CD14-positive monocyte (primary cell): ENCODE measurements around the gene CDV3. TPM values are rescaled to one million over a fixed set of nuclear protein-coding genes. Genes with fewer than 3 reads are reported as not detected.
A peak's percentile ranks its signal among the peaks of the same experiment; 100 is the strongest.
"Not testable (repeated sequence)": the region's sequence is repeated elsewhere in the genome, so short reads cannot be mapped to it uniquely, and the experiment has no call there.

Source experiments
- DNase-seq, 3 donors: peaks; one replicate each; pipeline ENCODE4 v3.0.0-alpha.2; 2011 to 2022
- H2AFZ ChIP-seq: 2 replicates; pipeline ENCODE4 v1.6.0; 2012; ENCODE audit warnings: mild to moderate bottlenecking, low read depth, low read length, inconsistent platforms; ENCODE audit not compliant: insufficient read depth, poor library complexity, severe bottlenecking
- H3K27ac ChIP-seq, 2 donors: 1 replicate in 1 of 2; 2 replicates in 1 of 2; pipeline ENCODE4 v1.5.1; 2012 to 2013; ENCODE audit warnings: low read length in 2 of 2, control low read depth in 1 of 2, inconsistent platforms in 1 of 2, low read depth in 1 of 2, mild to moderate bottlenecking in 1 of 2
- H3K27me3 ChIP-seq, 2 donors: one replicate each; pipeline versions ENCODE4 v1.6.0 to v1.6.1; 2011 to 2013; ENCODE audit warnings: low read length in 2 of 2; ENCODE audit not compliant: control insufficient read depth in 2 of 2, insufficient read depth in 2 of 2
- H3K36me3 ChIP-seq, 2 donors: replicated peaks in 1 of 2; 1 replicate in 1 of 2; 2 replicates in 1 of 2; pipeline versions ENCODE4 v1.5.1 to v1.6.1; 2012 to 2013; ENCODE audit warnings: low read length in 2 of 2, control low read depth in 1 of 2, inconsistent platforms in 1 of 2, mild to moderate bottlenecking in 1 of 2; ENCODE audit not compliant: insufficient read depth in 2 of 2, control insufficient read depth in 1 of 2
- H3K4me1 ChIP-seq, 2 donors: 1 replicate in 1 of 2; 2 replicates in 1 of 2; pipeline versions ENCODE4 v1.5.1 to v1.6.1; 2012 to 2013; ENCODE audit warnings: low read length in 2 of 2, control low read depth in 1 of 2, inconsistent platforms in 1 of 2, mild to moderate bottlenecking in 1 of 2, moderate library complexity in 1 of 2; ENCODE audit not compliant: insufficient read depth in 2 of 2, control insufficient read depth in 1 of 2
- H3K4me2 ChIP-seq: replicated peaks from 2 replicates; pipeline ENCODE3; 2012; ENCODE audit warnings: low read length, moderate library complexity, mild to moderate bottlenecking; ENCODE audit not compliant: poor library complexity, severe bottlenecking; ENCODE audit errors: extremely low read depth
- H3K4me3 ChIP-seq, 3 experiments: fragments of 200-600 bp in 1 of 3; sonication (generic) in 1 of 3; replicated peaks in 1 of 3; 1 replicate in 2 of 3; 2 replicates in 1 of 3; pipeline ENCODE4 v1.5.1; 2011 to 2013; ENCODE audit warnings: low read length in 3 of 3, mild to moderate bottlenecking in 3 of 3, control low read depth in 2 of 3, low read depth in 2 of 3, inconsistent platforms in 1 of 3, moderate library complexity in 1 of 3
- H3K79me2 ChIP-seq: 2 replicates; pipeline ENCODE4 v1.6.0; 2012; ENCODE audit warnings: mild to moderate bottlenecking, control low read depth, inconsistent platforms, low read length, moderate library complexity; ENCODE audit not compliant: insufficient read depth
- H3K9ac ChIP-seq: 2 replicates; pipeline ENCODE4 v1.6.0; 2017; ENCODE audit warnings: low read length, mild to moderate bottlenecking; ENCODE audit not compliant: insufficient read depth, poor library complexity, severe bottlenecking
- H3K9me3 ChIP-seq, 2 donors: replicated peaks in 1 of 2; 1 replicate in 1 of 2; 2 replicates in 1 of 2; pipeline versions ENCODE4 v1.5.1 to v1.6.1; 2012 to 2013; ENCODE audit warnings: low read length in 2 of 2, control low read depth in 1 of 2; ENCODE audit not compliant: control insufficient read depth in 1 of 2, insufficient read depth in 1 of 2
- H4K20me1 ChIP-seq: 2 replicates; pipeline ENCODE4 v1.6.0; 2012; ENCODE audit warnings: mild to moderate bottlenecking, low read length, control low read depth, moderate library complexity; ENCODE audit not compliant: insufficient read depth
- H3K27ac Mint-ChIP-seq, 7 donors: one replicate each; pipeline ENCODE4 v1.8.0; 2020; ENCODE audit warnings: mild to moderate bottlenecking in 7 of 7, mixed read lengths in 7 of 7, moderate library complexity in 6 of 7, inconsistent platforms in 2 of 7
- H3K27me3 Mint-ChIP-seq, 3 donors: one replicate each; pipeline ENCODE4 v1.8.0; 2021 to 2022; ENCODE audit warnings: low read depth in 3 of 3, mild to moderate bottlenecking in 3 of 3, mixed read lengths in 3 of 3, moderate library complexity in 3 of 3, inconsistent platforms in 1 of 3
- H3K36me3 Mint-ChIP-seq, 2 donors: one replicate each; pipeline ENCODE4 v1.8.0; 2020; ENCODE audit warnings: mixed read lengths in 2 of 2, inconsistent platforms in 1 of 2, mild to moderate bottlenecking in 1 of 2
- H3K4me1 Mint-ChIP-seq: one replicate; pipeline ENCODE4 v1.8.0; 2020; ENCODE audit warnings: mild to moderate bottlenecking, mixed read lengths
- H3K4me3 Mint-ChIP-seq, 2 donors: one replicate each; pipeline ENCODE4 v1.8.0; 2020; ENCODE audit warnings: mild to moderate bottlenecking in 2 of 2, mixed read lengths in 2 of 2, moderate library complexity in 1 of 2
- H3K9me3 Mint-ChIP-seq, 7 donors: one replicate each; pipeline ENCODE4 v1.8.0; 2020 to 2022; ENCODE audit warnings: mixed read lengths in 7 of 7, mild to moderate bottlenecking in 6 of 7, moderate library complexity in 6 of 7, inconsistent platforms in 2 of 7
- CTCF ChIP-seq: fragments of 200-600 bp; IDR thresholded peaks from one replicate; pipeline ENCODE4 v1.8.0; 2022; ENCODE audit warnings: antibody characterized with exemption, mild to moderate bottlenecking
- WGBS: methylation state at CpG from one replicate; pipeline ENCODE4 v1.1.5; 2013; ENCODE audit warnings: missing lambda C conversion rate; ENCODE audit not compliant: insufficient coverage; 5-methylcytosine and 5-hydroxymethylcytosine counted together
- intact Hi-C, 2 donors: fragments of 100-400 bp; cut with micrococcal nuclease; formaldehyde crosslinking; loops; one replicate each; pipeline versions ENCODE4 v1.15.0 to v1.15.1; 2023
- polyA minus RNA-seq: library from RNA; depleted of rRNA, polyadenylated mRNA; stranded (reverse); fragments of >200 nt; gene quantifications from 2 replicates; pipeline ENCODE4 v1.2.3, GENCODE V29; 2012
- polyA plus RNA-seq, 3 donors: library from polyadenylated mRNA; depleted of rRNA in 1 of 3; unstranded in 2 of 3; stranded (reverse) in 1 of 3; fragments of 300-500 nt in 2 of 3; fragments of >200 nt in 1 of 3; fragmentation: Illumina TruSeq in 2 of 3; gene quantifications; 1 replicate in 2 of 3; 2 replicates in 1 of 3; pipeline ENCODE4 v1.2.3, GENCODE V29; 2012 to 2021
- total RNA-seq, 12 experiments: library from RNA in 1 of 12; stranded (reverse) in 1 of 12; fragments of 120-200 nt in 1 of 12; gene quantifications; one replicate each; pipeline ENCODE4 v1.2.4 and lab custom pipeline; 2013 to 2026; ENCODE audit warnings: mixed read lengths in 6 of 12, inconsistent platforms in 1 of 12

The CDV3 gene
- total RNA-seq (2013): 237 TPM
- polyA plus RNA-seq (10 to 100 TPM; 30.0 to 80.1 (median 30.3) TPM), polyA minus RNA-seq (55.0 and 95.6 TPM in 2 replicates), total RNA-seq (lab: John Stamatoyannopoulos, UW) (162 to 490 (median 394) reads per million in 11 experiments)

GRCh38 chr3:133573629-133574194 is at the start of gene CDV3:
Gene CDV3, plus strand, starts transcription at chr3:133573686. Its CDS starts 359 bp downstream, at chr3:133574045.
- Histone ChIP-seq H3K27me3 (no peaks in the 10 kb centered on the region), H3K9ac (peak within 1 kb of the TSS; percentile 81), H3K27ac (peak within 1 kb of the TSS; percentile 97 to 99), H2AFZ (peak within 1 kb of the TSS; percentile 2), H3K9me3 (no peaks in the 10 kb centered on the region), H3K4me1 (peaks cover 63 to 80% of the 10 kb centered on the region in 2 donors), H3K4me2 (peak within 1 kb of the TSS; percentile 89), H3K36me3 (peaks cover 34 to 37% of the 10 kb centered on the region in 2 donors), H3K4me3 (peak within 1 kb of the TSS; percentile 92 to 100 (median 93)), H3K79me2 (peaks cover 45% of the 10 kb centered on the region), H4K20me1 (peaks cover 42% of the 10 kb centered on the region)
- Mint-ChIP-seq H3K4me3 (peak within 1 kb of the TSS; percentile 88 to 96), H3K4me1 (peaks cover 74% of the 10 kb centered on the region), H3K27me3 (peaks cover 0 to 1% (median 0%) of the 10 kb centered on the region in 3 donors), H3K27ac (peak within 1 kb of the TSS; percentile 99 to 100 (median 99)), H3K9me3 (no peaks in the 10 kb centered on the region), H3K36me3 (peaks cover 32 to 35% of the 10 kb centered on the region in 2 donors)
- under 1% methylated on average over 81 of the region's 81 CpGs for WGBS
- TF ChIP-seq CTCF: no peak
- no peak for DNase-seq
- intact Hi-C loops: loop anchor here (2.0 to 10.0 kb wide), 4 partner anchors 67 to 851 kb away; partner anchors contain the start of genes NPHP3 (in 2 of the 2) and SRPRB (in 1 of the 2)

DNA sequence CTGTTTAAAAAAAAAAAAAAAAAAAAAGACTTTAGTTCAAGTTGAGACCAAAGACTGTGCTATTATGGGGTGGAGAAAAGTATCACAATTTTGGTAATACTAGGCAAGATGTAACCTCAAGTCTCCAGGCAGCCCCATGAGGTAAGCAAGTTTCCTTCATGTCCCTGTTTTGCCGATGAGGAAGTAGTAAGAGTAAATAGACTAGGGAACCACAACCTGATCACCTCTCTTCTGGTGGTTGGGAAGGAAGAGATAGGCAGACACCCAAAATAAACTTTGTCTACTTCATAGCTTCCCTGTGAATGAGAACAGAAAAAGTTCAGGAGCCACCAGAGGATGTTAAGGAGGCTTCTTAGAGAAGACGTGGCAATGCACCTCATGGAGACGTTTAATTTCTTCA is 49.7 kb upstream of the CDV3 start:
- H3K36me3 ChIP-seq, H4K20me1 ChIP-seq, H3K4me1 ChIP-seq, H3K9me3 ChIP-seq, H3K9me3 Mint-ChIP-seq, H3K27ac ChIP-seq, H3K4me2 ChIP-seq, H3K4me3 ChIP-seq, H3K9ac ChIP-seq, H3K36me3 Mint-ChIP-seq, H2AFZ ChIP-seq, H3K27me3 Mint-ChIP-seq, H3K27me3 ChIP-seq, H3K79me2 ChIP-seq, H3K4me3 Mint-ChIP-seq, intact Hi-C loops, DNase-seq: not testable (repeated sequence)
- peak overlapping the region in 1 of 7 donors; percentile 27 for H3K27ac Mint-ChIP-seq
- WGBS: 80% methylated on average over 1 of the region's 3 CpGs
- H3K4me1 Mint-ChIP-seq: peaks cover 25% of the 10 kb centered on the region
